IPS DF 19.7 (cell line): ENCODE results near the gene COX15.
A peak's percentile ranks its signal among the peaks of the same experiment; 100 is the strongest.
"Not testable (repeated sequence)": the region's sequence is repeated elsewhere in the genome, so short reads cannot be mapped to it uniquely, and the experiment has no call there.

ENCODE experiments used
- DNase-seq: peaks from one replicate; pipeline ENCODE4 v3.0.0-alpha.2; 2013; ENCODE audit warnings: low read depth, low spot score

Gene COX15

GRCh38 chr10:99732033-99732842 lies at the start of gene COX15, which contains the start of gene CUTC:
Gene COX15, minus strand, starts transcription at chr10:99732127. Its CDS starts 78 bp downstream, at chr10:99732049.
Gene CUTC, plus strand, starts transcription at chr10:99732234. Its CDS starts 115 bp downstream, at chr10:99732349.
- peak; percentile 93 for DNase-seq

GRCh38 chr10:99779335-99779734 lies 47.4 kb upstream of the COX15 start:
- no peak for DNase-seq

GRCh38 chr10:99777918-99778714 lies 46.2 kb upstream of the COX15 start:
- no peak for DNase-seq

- no peak for DNase-seq
These were observed 43.9 kb upstream of the COX15 start for GRCh38 chr10:99775850-99776249.

GRCh38 chr10:99770408-99771045 lies 38.6 kb upstream of the COX15 start:
- no peak for DNase-seq

GRCh38 chr10:99769706-99770105 lies 37.8 kb upstream of the COX15 start:
- no peak for DNase-seq

- DNase-seq, result no peak
These were observed 36.6 kb upstream of the COX15 start for GRCh38 chr10:99768556-99768955.

GRCh38 chr10:99767901-99768300 lies 36.0 kb upstream of the COX15 start:
- DNase-seq, result no peak

GRCh38 chr10:99766302-99766681 lies 34.4 kb upstream of the COX15 start:
- no peak for DNase-seq

GRCh38 chr10:99765672-99766301 lies 33.9 kb upstream of the COX15 start:
- no peak for DNase-seq

GRCh38 chr10:99761365-99761764 lies 29.4 kb upstream of the COX15 start:
- no peak for DNase-seq

- no peak for DNase-seq
These were observed 28.4 kb upstream of the COX15 start for GRCh38 chr10:99760321-99760720.

- no peak for DNase-seq
These were observed 26.4 kb upstream of the COX15 start for GRCh38 chr10:99758211-99758891.

GRCh38 chr10:99756159-99756558 lies 24.2 kb upstream of the COX15 start:
- DNase-seq, result no peak

- no peak for DNase-seq
These were observed 22.7 kb upstream of the COX15 start for GRCh38 chr10:99754670-99755069.

GRCh38 chr10:99750641-99751040 lies 18.7 kb upstream of the COX15 start:
- no peak for DNase-seq

GRCh38 chr10:99748823-99749451 lies 17.0 kb upstream of the COX15 start:
- no peak for DNase-seq

GRCh38 chr10:99746166-99746565 lies 14.2 kb upstream of the COX15 start:
- DNase-seq, result not testable (repeated sequence)

GRCh38 chr10:99743841-99744240 lies 11.9 kb upstream of the COX15 start:
- DNase-seq, result no peak

- DNase-seq, result no peak
These were observed 10.8 kb upstream of the COX15 start for GRCh38 chr10:99742701-99743100.

GRCh38 chr10:99742254-99742653 lies 10.3 kb upstream of the COX15 start:
- no peak for DNase-seq
